Fibroblast of lung (primary cell): ENCODE results near the gene DIP2C. TPM values are rescaled to one million over a fixed set of nuclear protein-coding genes. Genes with fewer than 3 reads are reported as not detected.

Source experiments
- DNase-seq, 2 donors: peaks; one replicate each; pipeline versions ENCODE4 v3.0.0 to v3.0.0-alpha.2; 2010; ENCODE audit warnings: low read depth in 2 of 2
- H2AFZ ChIP-seq: 2 replicates; pipeline ENCODE4 v1.5.1; 2012; ENCODE audit warnings: low read length, control low read depth, inconsistent platforms
- H3K27ac ChIP-seq: 2 replicates; pipeline ENCODE4 v1.5.1; 2011; ENCODE audit warnings: low read length, control low read depth; ENCODE audit not compliant: insufficient read depth
- H3K27me3 ChIP-seq: 2 replicates; pipeline ENCODE4 v1.5.1; 2011; ENCODE audit warnings: mild to moderate bottlenecking, low read length; ENCODE audit not compliant: control insufficient read depth, insufficient read depth
- H3K36me3 ChIP-seq: 2 replicates; pipeline ENCODE4 v1.5.1; 2011; ENCODE audit warnings: low read length; ENCODE audit not compliant: control insufficient read depth, insufficient read depth
- H3K4me1 ChIP-seq: 2 replicates; pipeline ENCODE4 v1.5.1; 2011; ENCODE audit warnings: low read length; ENCODE audit not compliant: control insufficient read depth, insufficient read depth; ENCODE audit errors: extremely low read depth
- H3K4me2 ChIP-seq: 2 replicates; pipeline ENCODE4 v1.5.1; 2011; ENCODE audit warnings: low read length, control low read depth; ENCODE audit not compliant: insufficient read depth; ENCODE audit errors: extremely low read depth
- H3K4me3 ChIP-seq, 4 experiments: fragments of 200-600 bp in 1 of 4; sonication (generic) in 1 of 4; replicated peaks in 1 of 4; 2 replicates each; pipeline ENCODE4 v1.5.1; 2011 to 2016; ENCODE audit warnings: low read length in 4 of 4, low read depth in 3 of 4, mild to moderate bottlenecking in 3 of 4, control low read depth in 2 of 4, inconsistent platforms in 1 of 4, mixed read lengths in 1 of 4; ENCODE audit not compliant: insufficient read depth in 1 of 4; ENCODE audit errors: control extremely low read depth in 1 of 4
- H3K79me2 ChIP-seq: 2 replicates; pipeline ENCODE4 v1.5.1; 2012; ENCODE audit warnings: mild to moderate bottlenecking, low read length, inconsistent platforms; ENCODE audit not compliant: control insufficient read depth, insufficient read depth
- H3K9ac ChIP-seq: 2 replicates; pipeline ENCODE4 v1.5.1; 2011; ENCODE audit warnings: mild to moderate bottlenecking, low read length, control low read depth; ENCODE audit not compliant: insufficient read depth
- H3K9me3 ChIP-seq: 2 replicates; pipeline ENCODE4 v1.5.1; 2012; ENCODE audit warnings: low read depth, low read length; ENCODE audit not compliant: control insufficient read depth, insufficient read depth
- H4K20me1 ChIP-seq: 2 replicates; pipeline ENCODE4 v1.5.1; 2011; ENCODE audit warnings: low read length; ENCODE audit not compliant: control insufficient read depth, insufficient read depth; ENCODE audit errors: extremely low read depth
- EZH2 ChIP-seq: IDR thresholded peaks from 2 replicates; pipeline ENCODE4 v1.5.1; 2012; ENCODE audit warnings: low read length, control low read depth, mild to moderate bottlenecking; ENCODE audit errors: missing control alignments
- polyA plus RNA-seq, 2 donors: library from polyadenylated mRNA; depleted of rRNA in 1 of 2; stranded (reverse) in 1 of 2; unstranded in 1 of 2; fragments of >200 nt; gene quantifications; 2 replicates each; pipeline ENCODE4 v1.2.1, GENCODE V29; 2011 to 2012; ENCODE audit warnings: missing spikeins in 1 of 2
- total RNA-seq: library from RNA; depleted of rRNA; stranded (reverse); fragments of >200 nt; gene quantifications from 2 replicates; pipeline ENCODE4 v1.2.1, GENCODE V29; 2014
- TF ChIP-seq, protein P1 (sequence below), 2 donors: IDR thresholded peaks in 1 of 2; conservative IDR thresholded peaks in 1 of 2; 1 replicate in 1 of 2; 2 replicates in 1 of 2; pipeline ENCODE4 v1.5.1; 2011 to 2012; ENCODE audit warnings: low read length in 2 of 2, control low read depth in 1 of 2, inconsistent platforms in 1 of 2, low read depth in 1 of 2, mild to moderate bottlenecking in 1 of 2

Gene DIP2C
- total and polyA plus RNA-seq, 2 donors (not counting 1 experiment from before 2014, with no cell fraction given), result 10.7 to 18.3 TPM

DNA sequence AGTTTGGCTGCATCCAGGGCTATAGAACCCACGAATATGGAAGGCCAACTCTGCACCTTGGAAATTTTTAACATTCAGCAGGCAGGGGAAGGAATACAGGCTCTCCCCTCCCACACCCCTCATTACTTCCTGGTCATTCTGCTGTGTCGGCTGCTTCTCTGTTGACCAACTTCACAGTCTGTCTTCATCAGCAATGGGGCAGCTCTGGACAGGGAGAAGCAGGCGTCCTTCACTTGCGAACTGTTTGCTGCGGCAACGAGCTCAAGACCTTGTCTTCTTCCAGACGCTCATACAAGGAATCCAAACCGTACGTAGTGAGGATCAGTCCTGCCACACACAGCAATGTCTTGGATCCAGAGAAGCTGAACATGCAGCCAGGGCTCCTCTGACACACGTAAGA lies 192.2 kb downstream of the DIP2C start:
- Histone ChIP-seq H2AFZ (no peak overlapping the region), H4K20me1 (peaks cover 2% of the 10 kb centered on the region), H3K4me3 (no peak overlapping the region), H3K36me3 (no peaks in the 10 kb centered on the region), H3K4me1 (no peaks in the 10 kb centered on the region), H3K9me3 (no peaks in the 10 kb centered on the region), H3K4me2 (no peak overlapping the region), H3K79me2 (no peaks in the 10 kb centered on the region), H3K27me3 (no peaks in the 10 kb centered on the region), H3K9ac (no peak overlapping the region), H3K27ac (no peak overlapping the region)
- no peak for TF ChIP-seq EZH2
- TF ChIP-seq, protein P1, sequence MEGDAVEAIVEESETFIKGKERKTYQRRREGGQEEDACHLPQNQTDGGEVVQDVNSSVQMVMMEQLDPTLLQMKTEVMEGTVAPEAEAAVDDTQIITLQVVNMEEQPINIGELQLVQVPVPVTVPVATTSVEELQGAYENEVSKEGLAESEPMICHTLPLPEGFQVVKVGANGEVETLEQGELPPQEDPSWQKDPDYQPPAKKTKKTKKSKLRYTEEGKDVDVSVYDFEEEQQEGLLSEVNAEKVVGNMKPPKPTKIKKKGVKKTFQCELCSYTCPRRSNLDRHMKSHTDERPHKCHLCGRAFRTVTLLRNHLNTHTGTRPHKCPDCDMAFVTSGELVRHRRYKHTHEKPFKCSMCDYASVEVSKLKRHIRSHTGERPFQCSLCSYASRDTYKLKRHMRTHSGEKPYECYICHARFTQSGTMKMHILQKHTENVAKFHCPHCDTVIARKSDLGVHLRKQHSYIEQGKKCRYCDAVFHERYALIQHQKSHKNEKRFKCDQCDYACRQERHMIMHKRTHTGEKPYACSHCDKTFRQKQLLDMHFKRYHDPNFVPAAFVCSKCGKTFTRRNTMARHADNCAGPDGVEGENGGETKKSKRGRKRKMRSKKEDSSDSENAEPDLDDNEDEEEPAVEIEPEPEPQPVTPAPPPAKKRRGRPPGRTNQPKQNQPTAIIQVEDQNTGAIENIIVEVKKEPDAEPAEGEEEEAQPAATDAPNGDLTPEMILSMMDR (conservative IDR thresholded peaks at IDR 0.05 in 1 of 2, IDR thresholded peaks at IDR 0.05 in 1 of 2; ENCODE audit: low read depth in 1 of 2, low read length in 2 of 2), result no peak
- no peak for DNase-seq

DNA sequence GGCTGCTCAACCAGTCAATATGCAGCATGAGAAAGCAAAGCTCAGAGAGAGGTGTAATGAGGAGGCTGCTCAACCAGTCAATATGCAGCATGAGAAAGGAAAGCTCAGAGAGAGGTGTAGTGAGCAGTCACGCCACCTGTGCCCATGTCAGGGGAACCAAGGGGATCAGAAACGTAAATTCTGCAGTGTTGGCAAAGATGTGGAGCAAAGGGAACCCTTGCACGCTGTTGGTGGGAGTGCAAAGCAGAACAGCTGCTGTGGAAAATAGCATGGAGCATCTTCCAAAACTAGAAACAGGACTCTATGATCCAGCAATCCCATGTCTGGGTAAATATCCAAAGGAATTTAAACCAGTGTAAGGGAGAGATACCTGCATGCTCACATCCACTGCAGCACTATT lies 194.9 kb downstream of the DIP2C start:
- H3K4me3 ChIP-seq, result no peak overlapping the region
- no peak overlapping the region for H3K27ac ChIP-seq
- DNase-seq, result no peak
- no peaks in the 10 kb centered on the region for H3K36me3 ChIP-seq
- H3K9ac ChIP-seq, result no peak overlapping the region
- peaks cover 11% of the 10 kb centered on the region for H3K4me1 ChIP-seq
- TF ChIP-seq EZH2, result no peak
- TF ChIP-seq, protein P1 (conservative IDR thresholded peaks at IDR 0.05 in 1 of 2, IDR thresholded peaks at IDR 0.05 in 1 of 2; ENCODE audit: low read depth in 1 of 2, low read length in 2 of 2), result no peak
- peaks cover under 1% of the 10 kb centered on the region for H4K20me1 ChIP-seq
- H3K4me2 ChIP-seq, result no peak overlapping the region
- no peaks in the 10 kb centered on the region for H3K79me2 ChIP-seq
- H3K27me3 ChIP-seq, result no peaks in the 10 kb centered on the region
- no peak overlapping the region for H2AFZ ChIP-seq
- H3K9me3 ChIP-seq, result no peaks in the 10 kb centered on the region

DNA sequence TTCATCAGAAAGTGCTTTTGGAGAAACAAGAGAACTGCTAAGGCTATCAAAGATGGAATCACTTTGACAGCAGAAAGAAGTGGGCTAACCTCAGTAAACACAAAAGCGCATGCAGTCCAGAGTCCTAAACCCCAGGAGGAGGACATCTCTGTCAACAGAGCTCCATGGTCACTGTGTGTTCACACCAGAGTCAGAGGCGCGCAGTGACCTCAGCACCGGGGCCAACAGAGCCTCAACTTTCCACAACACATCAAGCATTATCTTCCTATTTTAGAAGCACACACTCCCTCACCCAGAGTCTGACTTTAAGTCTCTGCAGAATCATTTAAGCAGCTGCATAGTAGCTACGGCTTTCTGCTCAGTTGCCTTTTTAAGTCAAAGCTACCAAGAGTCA lies 195.3 kb downstream of the DIP2C start:
- no peak overlapping the region for H3K4me3 ChIP-seq
- no peak overlapping the region for H2AFZ ChIP-seq
- H3K4me1 ChIP-seq, result peaks cover 11% of the 10 kb centered on the region
- no peaks in the 10 kb centered on the region for H3K36me3 ChIP-seq
- H3K27me3 ChIP-seq, result no peaks in the 10 kb centered on the region
- no peak overlapping the region for H3K9ac ChIP-seq
- H3K79me2 ChIP-seq, result no peaks in the 10 kb centered on the region
- no peak for DNase-seq
- no peaks in the 10 kb centered on the region for H3K9me3 ChIP-seq
- H4K20me1 ChIP-seq, result no peaks in the 10 kb centered on the region
- no peak overlapping the region for H3K4me2 ChIP-seq
- TF ChIP-seq EZH2, result no peak
- TF ChIP-seq, protein P1 (conservative IDR thresholded peaks at IDR 0.05 in 1 of 2, IDR thresholded peaks at IDR 0.05 in 1 of 2; ENCODE audit: low read depth in 1 of 2, low read length in 2 of 2), result no peak
- H3K27ac ChIP-seq, result no peak overlapping the region
